SK-N-MC (cell line): Measurements from ENCODE around the gene IFI6.

Source experiments
- EZH2 ChIP-seq: fragments of 200-600 bp; sonication (generic); IDR thresholded peaks from one replicate; pipeline ENCODE4 v1.6.1; 2017; ENCODE audit warnings: antibody characterized with exemption
- POLR2AphosphoS5 ChIP-seq: IDR thresholded peaks from 2 replicates; pipeline ENCODE4 v1.6.1; 2012; ENCODE audit warnings: mild to moderate bottlenecking, low read depth, low read length, borderline replicate concordance

DNA sequence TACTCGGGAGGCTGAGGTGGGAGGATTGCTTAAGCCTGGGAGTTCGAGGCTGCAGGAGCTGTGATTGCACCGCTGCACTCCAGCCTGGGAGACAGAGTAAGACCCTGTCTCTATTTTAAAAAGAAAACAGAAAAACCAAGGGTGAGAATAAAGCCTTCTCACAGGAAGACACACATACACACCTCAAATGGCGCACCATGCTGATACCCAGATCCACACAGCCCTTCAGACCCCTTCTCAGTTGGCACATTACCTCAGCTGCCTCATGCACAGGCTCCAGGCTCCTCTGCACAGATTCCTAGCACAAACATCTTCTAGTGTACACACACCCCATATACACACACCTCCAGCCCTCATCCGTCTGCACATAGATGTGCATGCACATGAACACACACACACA is 44.9 kb downstream of the IFI6 start:
- TF ChIP-seq EZH2 (no peak), POLR2AphosphoS5 (no peak)
